Measurements from ENCODE around the gene CALCR. TPM values are rescaled to one million over a fixed set of nuclear protein-coding genes. Genes with fewer than 3 reads are reported as not detected.

Gene CALCR
- total RNA-seq, 2 donors from 2014 or later = not detected

DNA sequence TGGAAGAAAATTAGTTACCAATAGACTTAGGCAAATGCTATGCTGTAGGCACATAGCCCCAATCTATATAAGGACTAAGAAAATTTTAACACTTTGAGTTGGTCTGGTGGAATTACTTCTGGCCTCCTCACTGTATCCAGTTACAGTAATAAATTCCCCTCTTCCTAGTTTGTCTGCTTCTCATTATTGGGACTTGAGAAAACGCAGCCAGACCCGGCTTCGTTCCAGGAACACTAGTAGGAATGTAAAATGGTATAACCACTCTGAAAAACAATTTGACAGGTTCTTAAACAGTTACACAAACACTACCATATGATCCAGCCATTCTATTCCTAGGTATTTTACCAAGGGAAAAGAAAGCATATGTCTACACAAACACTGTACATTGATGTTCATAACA lies 192.2 kb downstream of the CALCR start:
- H3K4me3 Mint-ChIP-seq = no peak overlapping the region
- no peak overlapping the region for H3K27ac Mint-ChIP-seq
- H3K4me1 Mint-ChIP-seq = no peaks in the 10 kb centered on the region
- no peaks in the 10 kb centered on the region for H3K36me3 Mint-ChIP-seq (ENCODE audit: low read depth)
- no peaks in the 10 kb centered on the region for H3K9me3 Mint-ChIP-seq
- no peak for ATAC-seq (replicated peaks)
- H3K27me3 Mint-ChIP-seq = peaks cover 21% of the 10 kb centered on the region

GRCh38 chr7:93378131-93378760 lies 196.3 kb downstream of the CALCR start:
- Mint-ChIP-seq H3K27me3 (peaks cover 4% of the 10 kb centered on the region), H3K4me3 (no peak overlapping the region), H3K9me3 (no peaks in the 10 kb centered on the region), H3K36me3 (ENCODE audit: low read depth) (no peaks in the 10 kb centered on the region), H3K4me1 (no peaks in the 10 kb centered on the region), H3K27ac (no peak overlapping the region)
- no peak for ATAC-seq (replicated peaks)

GRCh38 chr7:93375603-93376002 lies 198.9 kb downstream of the CALCR start:
- no peak for ATAC-seq (replicated peaks)
- Mint-ChIP-seq H3K27ac (no peak overlapping the region), H3K4me3 (no peak overlapping the region), H3K4me1 (no peaks in the 10 kb centered on the region), H3K9me3 (no peaks in the 10 kb centered on the region), H3K36me3 (ENCODE audit: low read depth) (no peaks in the 10 kb centered on the region), H3K27me3 (peaks cover 9% of the 10 kb centered on the region)
